Measurements from ENCODE around the gene LAMC2. TPM values are rescaled to one million over a fixed set of nuclear protein-coding genes. Genes with fewer than 3 reads are reported as not detected.

LAMC2 gene
- total and polyA plus RNA-seq, 9 of the 15 experiments (the other 6 are each of a cell fraction or from before 2014, with no cell fraction given) = 0.02 to 0.03 TPM; not detected in 7

Other genes with a start within 250 kb of the LAMC2 start
- not detected in 2 replicates for gene SHCBP1L, start 233.1 kb upstream of the LAMC2 start, total RNA-seq (2014; rRNA removed)
- gene SHCBP1L, start 233.1 kb upstream of the LAMC2 start, total RNA-seq (2014; rRNA removed; fragmentation: Illumina TruSeq; extraction: Trizol) = not detected in 2 replicates
- gene SHCBP1L, start 233.1 kb upstream of the LAMC2 start, total RNA-seq (2015; rRNA removed; fragmentation: Illumina TruSeq; extraction: Trizol) = not detected in 2 replicates
- not detected in 2 replicates for gene SHCBP1L, start 233.1 kb upstream of the LAMC2 start, total RNA-seq (2021)
- gene SHCBP1L, start 233.1 kb upstream of the LAMC2 start, polyA plus RNA-seq (2011; rRNA removed) = not detected in 2 replicates
- not detected in 2 replicates for gene SHCBP1L, start 233.1 kb upstream of the LAMC2 start, polyA plus RNA-seq (2014; fragmentation: Illumina TruSeq; extraction: Trizol)
- not detected for gene SHCBP1L, start 233.1 kb upstream of the LAMC2 start, polyA plus RNA-seq (2014; fragmentation: Nextera tagmentation; extraction: Ambion mirVana)
- not detected in 2 replicates for gene SHCBP1L, start 233.1 kb upstream of the LAMC2 start, polyA plus RNA-seq (2014; rRNA removed)
- 0.36 and 0.53 TPM in 2 replicates for gene LAMC1, start 162.8 kb upstream of the LAMC2 start, total RNA-seq (2014; rRNA removed)
- gene LAMC1, start 162.8 kb upstream of the LAMC2 start, total RNA-seq (2014; rRNA removed; fragmentation: Illumina TruSeq; extraction: Trizol) = 0.07 and 0.13 TPM in 2 replicates
- gene LAMC1, start 162.8 kb upstream of the LAMC2 start, total RNA-seq (2015; rRNA removed; fragmentation: Illumina TruSeq; extraction: Trizol) = 0.07 TPM in 1 of 2 replicates, not detected in the other
- 0.60 and 0.71 TPM in 2 replicates for gene LAMC1, start 162.8 kb upstream of the LAMC2 start, total RNA-seq (2021)
- 0.13 and 0.16 TPM in 2 replicates for gene LAMC1, start 162.8 kb upstream of the LAMC2 start, polyA plus RNA-seq (2011; rRNA removed)
- 0.07 and 0.24 TPM in 2 replicates for gene LAMC1, start 162.8 kb upstream of the LAMC2 start, polyA plus RNA-seq (2014; fragmentation: Illumina TruSeq; extraction: Trizol)
- not detected for gene LAMC1, start 162.8 kb upstream of the LAMC2 start, polyA plus RNA-seq (2014; fragmentation: Nextera tagmentation; extraction: Ambion mirVana)
- 0.21 TPM in 1 of 2 replicates, not detected in the other for gene LAMC1, start 162.8 kb upstream of the LAMC2 start, polyA plus RNA-seq (2014; rRNA removed)
- gene NMNAT2, start 232.1 kb downstream of the LAMC2 start, total RNA-seq (2014; rRNA removed) = not detected in 2 replicates
- not detected in 2 replicates for gene NMNAT2, start 232.1 kb downstream of the LAMC2 start, total RNA-seq (2014; rRNA removed; fragmentation: Illumina TruSeq; extraction: Trizol)
- gene NMNAT2, start 232.1 kb downstream of the LAMC2 start, total RNA-seq (2015; rRNA removed; fragmentation: Illumina TruSeq; extraction: Trizol) = not detected in 2 replicates
- gene NMNAT2, start 232.1 kb downstream of the LAMC2 start, total RNA-seq (2021) = not detected in 2 replicates
- gene NMNAT2, start 232.1 kb downstream of the LAMC2 start, polyA plus RNA-seq (2011; rRNA removed) = not detected in 2 replicates
- not detected in 2 replicates for gene NMNAT2, start 232.1 kb downstream of the LAMC2 start, polyA plus RNA-seq (2014; fragmentation: Illumina TruSeq; extraction: Trizol)
- not detected for gene NMNAT2, start 232.1 kb downstream of the LAMC2 start, polyA plus RNA-seq (2014; fragmentation: Nextera tagmentation; extraction: Ambion mirVana)
- not detected in 2 replicates for gene NMNAT2, start 232.1 kb downstream of the LAMC2 start, polyA plus RNA-seq (2014; rRNA removed)